Left colon (tissue), 2 donors: Measurements from ENCODE around the gene SESN1. TPM values are rescaled to one million over a fixed set of nuclear protein-coding genes. Genes with fewer than 3 reads are reported as not detected.

Source experiments
- total RNA-seq, 2 donors: library from RNA; stranded (reverse); fragmentation: NEBNext Ultra II Directional; extraction: Animal tissue kit (Norgen Biotek cat#: 25700); gene quantifications; one replicate each; pipeline ENCODE4 v1.2.1, GENCODE V29; 2021
- donor health status: DM: no; HTN: no; CAD: no.
- donor health status: DM: yes; HTN: yes; CAD: no.

Gene SESN1
- total RNA-seq, 2 donors from 2014 or later: 20.4 to 27.5 TPM

Other genes with a start within 250 kb of the SESN1 start
- gene ARMC2, start 246.4 kb downstream of the SESN1 start, total RNA-seq: 1 to 10 TPM; 3.4 to 3.8 TPM
- 10 to 100 TPM in 1 of 2 donors, 1 to 10 TPM in 1; 7.7 to 11.2 TPM for gene CEP57L1, start 661 bp upstream of the SESN1 start, total RNA-seq